ENCODE data around the gene CENPQ.

Gene CENPQ

DNA sequence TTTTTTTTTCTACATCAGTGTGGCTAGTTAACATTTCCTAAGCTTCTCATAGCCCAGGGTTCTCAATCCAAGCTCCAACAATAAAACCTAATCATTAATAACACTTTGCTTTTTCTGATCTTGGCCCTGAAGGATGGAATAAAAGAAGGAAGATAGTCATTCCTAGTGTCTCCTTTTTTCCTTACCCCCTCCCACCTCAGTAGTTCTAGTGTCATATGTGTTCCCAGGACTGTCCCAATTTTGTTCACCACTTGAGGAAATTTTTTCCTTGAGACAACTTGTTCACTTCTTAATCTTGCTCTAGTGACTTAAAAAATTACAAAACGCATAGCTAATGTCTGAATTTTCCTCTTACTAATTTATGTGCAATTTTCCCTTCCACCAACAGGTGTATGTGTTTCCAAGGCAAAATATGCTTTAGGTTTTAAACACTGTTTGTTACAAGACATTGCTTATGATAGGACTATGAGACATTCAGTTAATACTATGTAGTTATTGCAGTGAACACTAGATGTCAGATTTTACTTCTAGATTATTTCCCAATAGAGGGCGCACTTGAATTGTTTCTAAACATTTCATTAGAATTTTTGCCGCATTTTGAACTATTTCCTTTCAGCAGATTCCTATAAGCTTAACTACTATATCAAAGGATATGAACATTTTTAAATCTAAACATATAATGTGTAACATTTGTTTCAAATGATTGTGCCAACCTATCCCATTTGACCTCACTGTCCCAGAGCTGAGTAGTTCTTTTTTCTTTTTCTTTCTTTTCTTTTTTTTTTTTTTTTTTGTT lies 68.8 kb downstream of the CENPQ start:
- DNase-seq (ENCODE audit: low spot score) = peak; percentile 33
- in situ Hi-C loops (cut with MboI; ENCODE audit: low pct_unique_long_range_greater_than_20kb, low sequenced_read_pairs, unreplicated experiment) = no loop called here
- TF ChIP-seq, protein P1, sequence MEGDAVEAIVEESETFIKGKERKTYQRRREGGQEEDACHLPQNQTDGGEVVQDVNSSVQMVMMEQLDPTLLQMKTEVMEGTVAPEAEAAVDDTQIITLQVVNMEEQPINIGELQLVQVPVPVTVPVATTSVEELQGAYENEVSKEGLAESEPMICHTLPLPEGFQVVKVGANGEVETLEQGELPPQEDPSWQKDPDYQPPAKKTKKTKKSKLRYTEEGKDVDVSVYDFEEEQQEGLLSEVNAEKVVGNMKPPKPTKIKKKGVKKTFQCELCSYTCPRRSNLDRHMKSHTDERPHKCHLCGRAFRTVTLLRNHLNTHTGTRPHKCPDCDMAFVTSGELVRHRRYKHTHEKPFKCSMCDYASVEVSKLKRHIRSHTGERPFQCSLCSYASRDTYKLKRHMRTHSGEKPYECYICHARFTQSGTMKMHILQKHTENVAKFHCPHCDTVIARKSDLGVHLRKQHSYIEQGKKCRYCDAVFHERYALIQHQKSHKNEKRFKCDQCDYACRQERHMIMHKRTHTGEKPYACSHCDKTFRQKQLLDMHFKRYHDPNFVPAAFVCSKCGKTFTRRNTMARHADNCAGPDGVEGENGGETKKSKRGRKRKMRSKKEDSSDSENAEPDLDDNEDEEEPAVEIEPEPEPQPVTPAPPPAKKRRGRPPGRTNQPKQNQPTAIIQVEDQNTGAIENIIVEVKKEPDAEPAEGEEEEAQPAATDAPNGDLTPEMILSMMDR (IDR thresholded peaks at IDR 0.05; ENCODE audit: extremely low read depth, insufficient read depth, missing control alignments) = peak; percentile 85

DNA sequence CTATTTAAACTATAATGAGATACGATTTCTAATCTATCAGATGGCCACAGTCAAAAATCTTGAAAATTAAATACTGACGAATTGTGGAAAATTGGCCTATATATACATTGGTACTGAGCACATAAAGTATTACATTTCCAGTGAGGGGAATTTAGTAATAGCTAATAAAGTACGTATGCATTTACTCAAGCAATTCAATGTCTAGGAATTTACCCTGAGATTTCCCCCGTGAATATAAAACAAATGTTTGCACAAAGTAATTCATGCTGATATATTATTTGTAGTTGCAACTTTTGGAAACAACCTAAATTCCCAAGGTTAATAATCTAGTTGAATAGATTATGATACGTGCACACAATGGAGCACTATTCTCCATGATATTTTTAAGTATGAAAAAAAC lies 72.6 kb downstream of the CENPQ start:
- no peak for DNase-seq (ENCODE audit: low spot score)
- in situ Hi-C loops (cut with MboI; ENCODE audit: low pct_unique_long_range_greater_than_20kb, low sequenced_read_pairs, unreplicated experiment) = no loop called here

DNA sequence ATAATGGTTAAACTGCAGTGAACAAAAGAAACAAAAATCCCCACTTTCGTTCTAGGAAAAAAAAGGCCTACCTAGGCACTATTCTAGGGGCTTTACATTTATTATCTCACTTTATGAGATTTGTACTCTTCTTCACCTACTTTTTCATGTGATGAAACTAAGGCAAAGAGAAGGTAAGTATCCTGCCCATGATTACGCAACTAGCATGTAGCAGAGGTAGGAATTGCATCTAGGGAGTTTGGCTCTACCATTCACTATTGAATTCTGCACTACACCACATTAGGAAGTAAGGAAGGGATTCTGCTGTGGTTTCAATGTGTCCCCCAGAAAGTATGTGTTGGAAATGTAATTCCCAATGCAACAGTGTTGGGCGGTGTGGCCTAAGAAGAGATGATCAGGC lies 75.9 kb downstream of the CENPQ start:
- DNase-seq (ENCODE audit: low spot score) = no peak
- in situ Hi-C loops (cut with MboI; ENCODE audit: low pct_unique_long_range_greater_than_20kb, low sequenced_read_pairs, unreplicated experiment) = no loop called here
- TF ChIP-seq, protein P1 (IDR thresholded peaks at IDR 0.05; ENCODE audit: extremely low read depth, insufficient read depth, missing control alignments) = no peak

More for the DNA sequence above, 72.6 kb downstream of the CENPQ start:
- TF ChIP-seq, protein P1 (IDR thresholded peaks at IDR 0.05; ENCODE audit: extremely low read depth, insufficient read depth, missing control alignments) = no peak

DNA sequence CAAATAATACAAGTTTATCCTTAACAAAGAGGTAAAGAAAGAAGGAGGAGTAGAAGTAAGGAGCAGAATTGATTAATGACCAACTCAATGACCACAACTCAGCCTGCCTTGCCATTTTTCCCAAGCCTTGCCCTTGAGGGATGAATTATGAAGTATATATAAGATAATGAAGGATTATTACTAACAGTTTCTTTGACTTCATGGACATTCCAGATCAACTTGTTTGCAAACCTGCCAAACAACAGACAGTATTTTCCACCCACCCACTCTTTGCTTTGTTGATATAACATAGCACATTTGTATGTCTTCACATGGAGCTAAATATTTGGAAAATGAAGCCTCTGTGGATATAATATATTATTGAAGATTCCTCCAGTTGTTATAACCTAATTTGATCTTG lies 77.4 kb downstream of the CENPQ start:
- in situ Hi-C loops (cut with MboI; ENCODE audit: low pct_unique_long_range_greater_than_20kb, low sequenced_read_pairs, unreplicated experiment) = no loop called here
- TF ChIP-seq, protein P1 (IDR thresholded peaks at IDR 0.05; ENCODE audit: extremely low read depth, insufficient read depth, missing control alignments) = no peak
- DNase-seq (ENCODE audit: low spot score) = no peak

DNA sequence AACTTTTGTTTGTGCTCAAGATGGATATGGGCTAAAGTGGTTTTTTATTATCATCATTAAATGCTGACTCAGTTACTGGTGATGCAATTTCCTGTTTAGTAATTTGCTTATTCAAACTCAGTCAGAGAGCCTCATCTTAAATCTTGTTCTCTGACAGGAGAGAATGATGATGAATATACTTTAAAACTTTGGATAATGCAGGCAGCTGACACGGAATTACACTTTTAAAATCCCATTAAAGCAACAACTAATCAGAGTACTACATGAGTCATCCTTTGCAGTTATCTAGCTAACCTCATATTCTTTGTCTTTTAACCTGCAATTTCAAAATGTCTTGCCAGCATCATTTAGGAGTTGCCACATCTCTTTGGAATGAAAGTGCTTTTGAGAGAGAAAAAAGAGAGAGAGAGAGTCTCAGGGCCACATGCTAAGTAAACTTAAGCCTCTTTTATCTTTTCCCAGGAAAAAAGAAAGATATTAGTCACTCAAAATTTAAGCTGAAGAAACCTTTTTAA lies 78.1 kb downstream of the CENPQ start:
- in situ Hi-C loops (cut with MboI; ENCODE audit: low pct_unique_long_range_greater_than_20kb, low sequenced_read_pairs, unreplicated experiment) = no loop called here
- no peak for DNase-seq (ENCODE audit: low spot score)
- TF ChIP-seq, protein P1 (IDR thresholded peaks at IDR 0.05; ENCODE audit: extremely low read depth, insufficient read depth, missing control alignments) = no peak

DNA sequence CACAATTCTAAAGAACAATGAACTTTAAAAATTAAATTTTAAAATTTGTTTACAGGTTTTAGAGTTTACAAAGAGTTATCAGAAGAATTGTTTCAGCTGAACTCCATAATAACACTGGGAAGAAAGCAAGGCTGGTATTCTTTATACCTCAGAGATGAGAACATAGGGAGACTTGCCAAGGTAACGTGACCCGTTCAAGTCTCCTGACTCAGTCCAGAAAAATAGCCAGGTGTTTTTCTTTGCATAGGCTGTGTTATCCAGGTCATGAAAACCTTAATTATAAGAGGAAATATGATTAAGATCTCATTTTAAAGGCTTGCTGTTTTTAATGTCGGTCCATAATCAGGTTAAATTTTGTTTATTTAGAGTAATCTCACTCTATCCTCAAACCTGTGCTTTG lies 78.8 kb downstream of the CENPQ start:
- no peak for DNase-seq (ENCODE audit: low spot score)
- TF ChIP-seq, protein P1 (IDR thresholded peaks at IDR 0.05; ENCODE audit: extremely low read depth, insufficient read depth, missing control alignments) = no peak
- in situ Hi-C loops (cut with MboI; ENCODE audit: low pct_unique_long_range_greater_than_20kb, low sequenced_read_pairs, unreplicated experiment) = no loop called here

Data from GM13977 (cell line).